Activated CD8-positive, alpha-beta memory T cell treated with anti-CD3 and anti-CD28 coated beads, Interleukin-2, amount 50 U/mL, for 4 hours (primary cell): ENCODE results near the gene ALX3.

ENCODE experiments used
- DNase-seq: peaks from one replicate; pipeline ENCODE4 v3.0.0-alpha.2; 2020

ALX3 gene

GRCh38 chr1:110063781-110064180 lies 6.7 kb downstream of the ALX3 start:
- DNase-seq: no peak

GRCh38 chr1:110062612-110063011 lies 7.9 kb downstream of the ALX3 start:
- no peak for DNase-seq

DNA sequence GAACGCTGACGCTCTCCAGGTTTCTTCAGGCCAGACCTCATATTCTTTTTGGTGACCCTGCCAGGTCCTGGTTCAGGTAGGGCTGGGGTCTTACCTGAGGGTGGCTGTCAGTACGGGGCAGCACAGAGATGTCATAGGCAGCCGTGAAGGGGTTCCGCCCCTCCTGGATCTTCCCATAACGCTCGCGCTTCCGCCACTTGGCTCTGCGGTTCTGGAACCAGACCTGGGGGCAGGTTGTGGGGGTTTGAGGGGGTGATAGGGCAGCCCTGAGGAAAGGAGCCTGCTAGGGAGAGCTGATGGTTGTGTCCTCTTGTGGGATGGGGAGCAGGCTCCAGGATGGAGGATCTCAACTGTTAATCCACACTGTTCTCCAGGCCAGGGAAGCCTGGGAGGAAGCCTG lies 9.1 kb downstream of the ALX3 start:
- no peak for DNase-seq

GRCh38 chr1:110060662-110061060 lies 9.8 kb downstream of the ALX3 start:
- no peak for DNase-seq

DNA sequence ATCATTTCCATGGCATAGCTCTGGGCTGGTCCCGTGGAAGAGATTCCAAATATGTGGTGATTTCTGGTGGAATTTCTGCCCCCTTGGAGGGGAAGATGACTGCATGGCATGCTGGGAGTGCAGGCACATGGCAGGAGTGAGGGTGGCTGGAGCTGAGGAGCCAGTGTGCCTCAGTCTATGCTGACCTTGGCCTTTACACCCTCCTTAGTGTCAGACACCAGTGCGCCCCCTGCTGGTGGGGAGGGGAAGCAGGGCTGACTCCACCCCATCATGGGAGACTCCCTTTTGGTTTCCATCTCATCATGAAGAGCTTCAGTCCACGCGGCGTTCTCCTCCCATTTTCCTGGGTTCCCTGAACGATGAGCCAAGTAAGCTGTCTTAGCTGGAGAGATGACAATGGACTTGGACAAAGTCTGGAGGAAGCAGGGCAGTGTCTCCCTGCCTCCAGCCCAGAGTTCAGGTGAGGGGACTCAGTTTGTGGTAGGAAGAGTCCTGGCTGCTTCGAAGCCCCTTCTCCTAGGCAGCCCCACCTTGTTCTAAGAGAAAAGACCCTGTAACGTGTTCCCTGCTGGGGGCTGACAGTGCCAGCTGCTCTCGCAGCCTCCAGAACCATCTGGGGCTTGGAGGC lies 10.3 kb downstream of the ALX3 start:
- peak; percentile 75 for DNase-seq

DNA sequence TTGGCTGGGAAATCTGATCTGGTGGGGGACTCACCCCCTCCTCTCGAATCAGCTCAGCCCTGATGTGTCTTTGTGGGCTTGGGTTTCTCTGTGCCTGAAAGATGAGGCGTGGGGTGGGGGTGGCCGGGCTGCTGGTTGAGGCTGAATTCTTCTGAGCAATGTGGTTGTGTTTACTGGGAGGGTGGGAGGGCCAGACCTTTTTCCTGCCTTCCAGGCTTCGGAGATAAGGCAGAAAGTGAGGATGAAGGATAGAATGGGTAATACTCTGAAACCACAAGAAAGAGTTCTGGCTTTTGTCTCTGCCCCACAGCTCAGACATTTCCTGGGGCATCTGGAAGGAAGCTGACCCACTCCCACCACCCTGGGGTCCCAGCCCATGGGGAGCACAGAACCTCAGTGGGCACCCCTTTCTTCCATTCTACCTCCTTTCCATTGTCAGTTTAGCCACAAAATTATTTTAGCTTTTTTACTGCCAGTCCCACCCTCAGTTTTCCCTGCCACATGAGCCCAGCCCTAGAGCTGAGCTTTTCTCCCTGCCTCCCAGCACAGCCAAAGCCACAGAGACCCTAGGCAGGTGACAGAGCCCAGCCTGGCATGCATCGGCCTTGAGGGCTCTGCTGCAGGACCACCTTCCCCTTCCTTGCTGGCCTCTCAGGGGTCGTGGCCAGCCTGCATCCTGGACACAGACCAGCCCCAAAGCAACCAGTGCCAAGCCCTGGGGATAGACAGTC lies 11.2 kb downstream of the ALX3 start:
- no peak for DNase-seq

GRCh38 chr1:110058591-110058990 lies 11.9 kb downstream of the ALX3 start:
- DNase-seq: no peak

- DNase-seq: no peak
Measured at GRCh38 chr1:110057963-110058518, 12.4 kb downstream of the ALX3 start.

GRCh38 chr1:110056776-110057175 lies 13.7 kb downstream of the ALX3 start:
- DNase-seq: no peak

GRCh38 chr1:110056285-110056683 lies 14.2 kb downstream of the ALX3 start:
- no peak for DNase-seq

DNA sequence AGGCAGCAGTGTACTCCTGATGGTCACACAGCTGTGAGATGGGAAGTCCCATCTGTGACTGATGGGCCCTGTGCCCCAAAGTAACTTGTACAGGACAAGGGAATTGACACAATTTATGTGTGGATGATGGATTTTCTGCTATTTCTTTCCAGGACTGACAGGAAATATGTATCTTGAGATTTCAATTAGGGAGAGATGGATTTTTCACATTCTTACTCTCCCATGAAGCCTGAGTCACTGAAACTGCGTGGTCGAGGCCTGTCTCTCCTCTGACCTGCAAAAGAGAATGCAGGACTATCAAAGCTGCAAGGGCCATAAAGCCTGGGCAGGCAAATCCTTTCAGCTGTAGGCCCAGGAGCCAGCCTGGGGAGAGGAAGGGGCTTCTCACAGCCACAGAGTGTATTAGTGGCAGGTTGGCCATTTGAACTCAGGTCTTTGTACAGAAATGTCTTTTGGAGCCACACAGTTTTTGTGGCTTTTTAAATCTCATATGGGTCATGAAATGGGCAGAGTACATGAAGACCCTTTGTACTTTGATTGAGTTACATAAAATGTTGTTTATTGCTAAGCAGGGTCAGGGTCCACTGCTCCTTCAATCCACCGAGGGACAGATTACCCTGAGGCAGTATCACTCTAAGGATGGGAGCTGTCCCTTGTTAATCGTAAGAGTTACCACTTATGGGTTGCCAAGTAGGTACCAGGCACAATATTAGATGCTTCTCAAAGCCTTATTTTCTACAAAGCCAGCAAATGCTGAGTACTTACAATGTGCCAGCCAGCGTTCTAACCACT lies 14.8 kb downstream of the ALX3 start:
- no peak for DNase-seq

DNA sequence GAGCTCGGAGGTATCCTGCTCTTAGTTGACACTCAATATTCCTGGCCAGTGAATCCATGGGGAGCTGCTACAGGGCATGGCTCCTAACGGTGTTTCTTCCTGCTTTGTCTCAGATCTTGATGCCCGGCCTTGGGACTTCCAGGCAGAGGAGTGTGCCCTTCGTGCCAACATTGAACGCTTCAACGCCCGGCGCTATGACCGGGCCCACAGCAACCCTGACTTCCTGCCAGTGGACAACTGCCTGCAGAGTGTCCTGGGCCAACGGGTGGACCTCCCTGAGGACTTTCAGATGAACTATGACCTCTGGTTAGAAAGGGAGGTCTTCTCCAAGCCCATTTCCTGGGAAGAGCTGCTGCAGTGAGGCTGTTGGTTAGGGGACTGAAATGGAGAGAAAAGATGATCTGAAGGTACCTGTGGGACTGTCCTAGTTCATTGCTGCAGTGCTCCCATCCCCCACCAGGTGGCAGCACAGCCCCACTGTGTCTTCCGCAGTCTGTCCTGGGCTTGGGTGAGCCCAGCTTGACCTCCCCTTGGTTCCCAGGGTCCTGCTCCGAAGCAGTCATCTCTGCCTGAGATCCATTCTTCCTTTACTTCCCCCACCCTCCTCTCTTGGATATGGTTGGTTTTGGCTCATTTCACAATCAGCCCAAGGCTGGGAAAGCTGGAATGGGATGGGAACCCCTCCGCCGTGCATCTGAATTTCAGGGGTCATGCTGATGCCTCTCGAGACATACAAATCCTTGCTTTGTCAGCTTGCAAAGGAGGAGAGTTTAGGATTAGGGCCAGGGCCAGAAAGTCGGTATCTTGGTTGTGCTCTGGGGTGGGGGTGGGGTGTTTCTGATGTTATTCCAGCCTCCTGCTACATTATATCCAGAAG lies 16.7 kb downstream of the ALX3 start:
- DNase-seq: peak; percentile 71

DNA sequence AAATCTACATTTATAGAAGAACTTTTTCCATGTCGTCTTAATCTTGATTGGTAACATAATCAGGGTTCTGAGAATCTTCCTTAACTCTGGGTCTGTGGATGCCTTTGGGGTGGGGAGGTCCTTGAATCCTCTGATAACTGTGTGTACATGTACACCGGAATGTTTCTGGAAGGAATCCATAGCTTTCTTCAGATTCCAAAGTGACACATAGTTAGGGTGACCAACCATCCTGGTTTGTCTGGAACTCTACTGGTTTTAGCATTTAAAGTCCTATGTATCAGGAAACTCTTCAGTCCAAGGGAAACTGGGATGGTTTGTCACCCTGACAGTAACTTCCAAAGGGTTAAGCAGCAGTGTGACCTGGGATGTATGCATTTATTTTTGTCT lies 19.2 kb downstream of the ALX3 start:
- no peak for DNase-seq

DNA sequence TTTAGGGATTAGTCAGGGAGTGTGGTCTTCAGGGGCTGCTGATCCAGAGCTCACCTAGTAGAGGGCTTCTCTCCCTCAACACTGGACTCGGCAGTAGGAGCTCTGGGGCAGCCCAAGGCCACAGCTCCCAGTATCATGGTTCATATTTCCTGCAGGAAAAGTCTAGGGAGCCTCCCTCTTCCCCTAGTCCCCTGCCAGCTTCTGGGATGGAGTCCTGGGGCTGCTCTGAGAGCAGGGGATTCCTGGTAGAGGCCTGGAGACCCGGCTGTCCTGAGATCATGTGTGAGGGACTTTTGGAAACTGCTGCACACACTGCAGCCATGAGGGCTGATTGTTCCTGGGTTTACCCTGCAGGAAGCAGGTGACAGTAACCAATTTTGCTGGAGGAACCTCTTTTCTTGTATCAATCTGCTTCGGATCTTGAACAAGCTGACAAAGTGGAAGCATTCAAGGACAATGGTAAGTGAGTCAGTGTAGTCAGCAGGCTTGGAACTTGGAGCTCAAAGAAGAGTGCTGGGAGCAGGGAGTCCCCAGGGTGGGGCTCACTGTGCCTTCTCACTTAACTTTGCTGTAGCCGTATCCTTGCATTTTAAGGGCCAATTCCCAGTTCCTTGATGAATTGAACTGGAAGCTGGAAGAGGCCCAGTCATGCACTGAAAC lies 19.7 kb downstream of the ALX3 start:
- no peak for DNase-seq

- no peak for DNase-seq
Measured at GRCh38 chr1:110049801-110050601, 20.5 kb downstream of the ALX3 start.

DNA sequence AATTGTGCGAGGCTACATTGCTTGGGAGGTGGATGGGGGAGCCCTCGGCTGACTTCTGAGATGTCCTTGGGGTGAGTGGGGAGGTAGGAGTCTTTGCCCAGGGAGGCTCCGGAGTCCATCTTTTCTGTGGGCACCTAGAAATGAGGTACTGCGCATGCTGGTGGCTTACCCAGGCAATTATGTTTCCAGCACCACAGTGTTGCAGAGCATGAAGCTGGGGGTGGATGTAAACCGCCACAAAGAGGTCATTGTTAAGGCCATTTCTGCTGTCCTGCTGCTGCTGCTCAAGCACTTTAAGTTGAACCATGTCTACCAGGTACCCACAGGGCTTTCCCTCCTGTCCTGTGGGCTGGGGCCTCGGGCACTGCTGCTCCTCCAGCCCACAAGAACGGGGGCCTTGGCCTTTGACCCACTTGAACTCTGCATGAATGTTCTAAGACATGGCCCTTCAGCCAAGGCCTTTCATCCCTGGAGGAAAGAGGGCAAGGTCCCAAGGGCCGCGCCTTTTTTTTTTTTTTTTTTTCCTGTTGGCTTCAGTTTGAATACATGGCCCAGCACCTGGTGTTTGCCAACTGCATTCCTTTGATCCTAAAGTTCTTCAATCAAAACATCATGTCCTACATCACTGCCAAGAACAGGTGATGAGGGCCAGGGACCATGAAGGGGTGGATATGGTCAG lies 21.4 kb downstream of the ALX3 start:
- no peak for DNase-seq

GRCh38 chr1:110048240-110048639 lies 22.2 kb downstream of the ALX3 start:
- DNase-seq: no peak

DNA sequence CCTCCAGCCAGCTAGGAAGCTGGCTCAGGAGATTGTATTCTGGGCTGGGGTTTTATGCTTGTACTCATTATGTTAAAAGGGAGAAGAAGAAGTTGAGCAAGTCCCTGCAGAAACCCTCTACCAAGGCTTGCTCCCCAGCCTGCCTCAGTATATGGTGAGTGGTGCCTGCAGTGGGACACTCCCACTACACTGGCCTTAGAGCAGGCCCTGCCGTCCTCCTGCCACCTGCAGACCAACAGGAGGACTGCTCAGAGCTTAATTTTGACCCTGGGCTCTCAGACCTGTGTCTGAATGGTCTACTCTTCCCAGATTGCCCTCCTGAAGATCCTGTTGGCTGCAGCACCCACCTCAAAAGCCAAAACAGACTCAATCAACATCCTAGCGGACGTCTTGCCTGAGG lies 23.0 kb downstream of the ALX3 start:
- no peak for DNase-seq

GRCh38 chr1:110043016-110043415 lies 27.5 kb downstream of the ALX3 start:
- DNase-seq: no peak

GRCh38 chr1:110040548-110040947 lies 29.9 kb downstream of the ALX3 start:
- DNase-seq: peak; percentile 32

DNA sequence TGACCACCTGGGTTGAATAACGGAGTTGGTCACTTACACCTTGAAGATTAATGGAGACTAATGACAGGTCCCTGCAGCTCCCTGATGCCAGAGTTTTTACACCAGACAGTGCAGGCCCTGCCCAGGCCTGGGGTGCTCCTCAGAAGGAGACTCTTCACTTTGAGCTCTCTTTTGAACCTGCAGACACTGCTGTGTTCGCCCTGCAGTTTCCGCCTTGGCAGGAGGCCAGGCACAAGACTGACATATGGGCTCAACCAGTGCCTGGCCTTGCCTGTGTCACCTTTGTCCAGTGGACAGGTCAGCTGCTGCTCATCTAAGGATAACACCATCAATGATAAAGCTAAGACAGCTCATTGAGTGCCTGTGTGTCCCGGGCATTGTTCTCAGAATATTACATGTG lies 30.8 kb downstream of the ALX3 start:
- DNase-seq: no peak
